ENCODE data around the gene ARL15. TPM values are rescaled to one million over a fixed set of nuclear protein-coding genes. Genes with fewer than 3 reads are reported as not detected.

Gene ARL15
- total and polyA plus RNA-seq, 9 of the 15 experiments (the other 6 are each of a cell fraction or from before 2014, with no cell fraction given), result 18.5 to 80.4 (median 57.0) TPM

GRCh38 chr5:54302267-54302687, 8.1 kb downstream of the ARL15 start (continued):
- TF ChIP-seq EP300 (IDR thresholded peaks at IDR 0.05; ENCODE audit: low read length) (peak; percentile 43; the same call in 1 of the 2 replicates), TRIM28 (IDR thresholded peaks at IDR 0.05) (no peak), SMARCA5 (IDR thresholded peaks at IDR 0.05) (peak; percentile 41; the same call in 1 of the 2 replicates), PREB (CRISPR knock-in tag; IDR thresholded peaks at IDR 0.05) (no peak), GTF2F1 (IDR thresholded peaks at IDR 0.05; ENCODE audit: low read depth, low read length) (no peak), NFE2L1 (tag; IDR thresholded peaks at IDR 0.05; ENCODE audit: borderline replicate concordance, low read depth) (no peak), ID3 (CRISPR knock-in tag; IDR thresholded peaks at IDR 0.05) (no peak), ID3 (tag; IDR thresholded peaks at IDR 0.05) (no peak), ZNF699 (CRISPR knock-in tag; IDR thresholded peaks at IDR 0.05; ENCODE audit: insufficient replicate concordance) (no peak), ZBTB17 (CRISPR knock-in tag; IDR thresholded peaks at IDR 0.05) (no peak), KHSRP (IDR thresholded peaks at IDR 0.05) (no peak), CCNT2 (IDR thresholded peaks at IDR 0.05; ENCODE audit: borderline replicate concordance, extremely low read depth, insufficient read length, low read depth, low read length) (no peak), RUNX1 (IDR thresholded peaks at IDR 0.05; ENCODE audit: low read depth) (no peak)

All from K562 (cell line).